GM18519 (cell line): ENCODE measurements around the gene PLXNB2.
"Not testable (repeated sequence)": the region's sequence is repeated elsewhere in the genome, so short reads cannot be mapped to it uniquely, and the experiment has no call there.

Experiments
- ATAC-seq: cut with Tn5 transposase; IDR thresholded peaks from one replicate; pipeline ENCODE4 v1.9.1; 2021; ENCODE audit warnings: mild to moderate bottlenecking, moderate library complexity; ENCODE audit not compliant: unreplicated experiment, low FRiP score

The PLXNB2 gene

GRCh38 chr22:50282361-50283155, 24.9 kb downstream of the PLXNB2 start:
- ATAC-seq: no peak

- ATAC-seq: no peak
Measured at GRCh38 chr22:50281957-50282356, 25.5 kb downstream of the PLXNB2 start.

- no peak for ATAC-seq
Measured at GRCh38 chr22:50281384-50281760, 26.1 kb downstream of the PLXNB2 start.

- no peak for ATAC-seq
Measured at GRCh38 chr22:50280708-50281383, 26.6 kb downstream of the PLXNB2 start.

GRCh38 chr22:50280022-50280707, 27.3 kb downstream of the PLXNB2 start:
- no peak for ATAC-seq

GRCh38 chr22:50278956-50279619, 28.4 kb downstream of the PLXNB2 start:
- no peak for ATAC-seq

- no peak for ATAC-seq
Measured at GRCh38 chr22:50278461-50278860, 29.0 kb downstream of the PLXNB2 start.

- no peak for ATAC-seq
Measured at GRCh38 chr22:50277761-50278160, 29.7 kb downstream of the PLXNB2 start.

GRCh38 chr22:50276143-50276542, 31.3 kb downstream of the PLXNB2 start:
- ATAC-seq: no peak

GRCh38 chr22:50275181-50276055, 32.0 kb downstream of the PLXNB2 start:
- ATAC-seq: no peak

- ATAC-seq: no peak
Measured at GRCh38 chr22:50274771-50275170, 32.7 kb downstream of the PLXNB2 start.

- ATAC-seq: no peak
Measured at GRCh38 chr22:50274311-50274710, 33.1 kb downstream of the PLXNB2 start.

GRCh38 chr22:50273781-50274180, 33.7 kb downstream of the PLXNB2 start:
- ATAC-seq: not testable (repeated sequence)

GRCh38 chr22:50273352-50273751, 34.1 kb downstream of the PLXNB2 start:
- ATAC-seq: not testable (repeated sequence)

- ATAC-seq: no peak
Measured at GRCh38 chr22:50272044-50272802, 35.2 kb downstream of the PLXNB2 start.

- ATAC-seq: no peak
Measured at GRCh38 chr22:50271519-50271970, 35.9 kb downstream of the PLXNB2 start.

- no peak for ATAC-seq
Measured at GRCh38 chr22:50270666-50271394, 36.6 kb downstream of the PLXNB2 start.

GRCh38 chr22:50269970-50270665, 37.3 kb downstream of the PLXNB2 start, which contains the start of gene MAPK11:
Gene MAPK11, minus strand, starts transcription at chr22:50270380. Its CDS starts 88 bp downstream, at chr22:50270292.
- ATAC-seq: no peak
